ENCODE results near the gene KREMEN2.
"Not testable (repeated sequence)": the region's sequence is repeated elsewhere in the genome, so short reads cannot be mapped to it uniquely, and the experiment has no call there.

KREMEN2 gene

GRCh38 chr16:2963723-2964474 lies at the start of gene KREMEN2:
TSS of gene KREMEN2 (plus strand) at chr16:2964275. CDS start at chr16:2964521, 246 bp downstream.
- intact Hi-C loops (cut with DNase I), result no loop called here
- peak in 2 of 10 donors; percentile 82 to 83 for DNase-seq

- intact Hi-C loops (cut with DNase I), result no loop called here
- DNase-seq, result no peak
Measured at GRCh38 chr16:2915196-2915929, 48.7 kb upstream of the KREMEN2 start.

GRCh38 chr16:2919511-2920255 lies 44.4 kb upstream of the KREMEN2 start:
- peak in 4 of 10 donors; percentile 43 to 60 (median 54) for DNase-seq
- intact Hi-C loops (cut with DNase I), result loop anchor here (2.0 kb wide), 1 partner anchor 45 kb away; no protein-coding TSS in a partner anchor

GRCh38 chr16:2923481-2923880 lies 40.6 kb upstream of the KREMEN2 start:
- DNase-seq, result peak in 1 of 10 donors; percentile 55
- intact Hi-C loops (cut with DNase I), result no loop called here

GRCh38 chr16:2924901-2925755 lies 38.9 kb upstream of the KREMEN2 start:
- intact Hi-C loops (cut with DNase I), result no loop called here
- peak in 1 of 10 donors; percentile 31 for DNase-seq

GRCh38 chr16:2925951-2926649 lies 38.0 kb upstream of the KREMEN2 start:
- intact Hi-C loops (cut with DNase I), result no loop called here
- DNase-seq, result no peak

- no peak for DNase-seq
- intact Hi-C loops (cut with DNase I), result no loop called here
Measured at GRCh38 chr16:2926650-2926999, 37.5 kb upstream of the KREMEN2 start.

GRCh38 chr16:2927010-2927646 lies 36.9 kb upstream of the KREMEN2 start:
- DNase-seq, result peak; percentile 70 to 97 (median 82)
- intact Hi-C loops (cut with DNase I), result no loop called here

GRCh38 chr16:2928151-2928550 lies 35.9 kb upstream of the KREMEN2 start:
- DNase-seq; intact Hi-C loops (cut with DNase I): not testable (repeated sequence)

- intact Hi-C loops (cut with DNase I), result no loop called here
- peak in 1 of 10 donors; percentile 64 for DNase-seq
Measured at GRCh38 chr16:2928796-2929195, 35.3 kb upstream of the KREMEN2 start.

GRCh38 chr16:2929693-2930092 lies 34.4 kb upstream of the KREMEN2 start:
- DNase-seq, result peak in 1 of 10 donors; percentile 45
- intact Hi-C loops (cut with DNase I), result no loop called here

GRCh38 chr16:2930236-2930635 lies 33.8 kb upstream of the KREMEN2 start:
- intact Hi-C loops (cut with DNase I), result no loop called here
- DNase-seq, result peak in 1 of 10 donors; percentile 42

GRCh38 chr16:2931231-2931914 lies 32.7 kb upstream of the KREMEN2 start:
- DNase-seq, result peak in 1 of 10 donors; percentile 44
- intact Hi-C loops (cut with DNase I), result not testable (repeated sequence)

GRCh38 chr16:2933136-2933535 lies 30.9 kb upstream of the KREMEN2 start:
- intact Hi-C loops (cut with DNase I), result no loop called here
- DNase-seq, result peak in 1 of 10 donors; percentile 52

- DNase-seq, result no peak
- intact Hi-C loops (cut with DNase I), result no loop called here
Measured at GRCh38 chr16:2933701-2934100, 30.4 kb upstream of the KREMEN2 start.

- no peak for DNase-seq
- intact Hi-C loops (cut with DNase I), result no loop called here
Measured at GRCh38 chr16:2934450-2934849, 29.6 kb upstream of the KREMEN2 start.

- intact Hi-C loops (cut with DNase I), result no loop called here
- no peak for DNase-seq
Measured at GRCh38 chr16:2936436-2937011, 27.6 kb upstream of the KREMEN2 start.

GRCh38 chr16:2937170-2937569 lies 26.9 kb upstream of the KREMEN2 start:
- intact Hi-C loops (cut with DNase I), result no loop called here
- no peak for DNase-seq

Data from posterior cingulate gyrus (tissue), 11 donors.